ENCODE data around the gene RAPGEF2. TPM values are rescaled to one million over a fixed set of nuclear protein-coding genes. Genes with fewer than 3 reads are reported as not detected.

The RAPGEF2 gene
- total RNA-seq, 1 experiment from 2014 or later, result 37.1 TPM

GRCh38 chr4:159282329-159282728, 179.4 kb downstream of the RAPGEF2 start:
- no peak overlapping the region for H3K23ac ChIP-seq (ENCODE audit: insufficient read length, low read depth, low read length)
- no peak overlapping the region for H3K4ac ChIP-seq (ENCODE audit: low read depth, low read length)
- H2AK5ac ChIP-seq (ENCODE audit: insufficient read length, low read length), result no peak overlapping the region
- Mint-ChIP-seq H3K27me3 (ENCODE audit: low read depth) (no peaks in the 10 kb centered on the region), H3K9me3 (no peaks in the 10 kb centered on the region), H3K27ac (peak overlapping the region in 2 of 3 experiments; percentile 16 to 90; a peak in 2 of 7 replicates), H3K36me3 (ENCODE audit: insufficient read depth in 1 of 3, low read depth in 3 of 3) (peaks cover 0 to 3% (median 0%) of the 10 kb centered on the region in 3 experiments; a peak in 1 of 7 replicates), H3K4me1 (peaks cover 20 to 27% of the 10 kb centered on the region in 2 experiments), H3K4me3 (no peak overlapping the region)
- no peak overlapping the region for H3K56ac ChIP-seq (ENCODE audit: insufficient read length, low read depth, low read length)
- H3K79me1 ChIP-seq (ENCODE audit: insufficient read depth, low read depth, low read length, poor library complexity, severe bottlenecking), result no peaks in the 10 kb centered on the region
- no peak overlapping the region for H2AFZ ChIP-seq (ENCODE audit: low read length)
- no peak for DNase-seq
- no peak overlapping the region for H2BK20ac ChIP-seq (ENCODE audit: low read depth, low read length, poor library complexity, severe bottlenecking)
- H2BK5ac ChIP-seq (ENCODE audit: insufficient read length, low read length), result no peak overlapping the region
- H3K27me3 ChIP-seq (ENCODE audit: insufficient read depth, low read length), result no peaks in the 10 kb centered on the region
- peaks cover 3% of the 10 kb centered on the region; the same call in 1 of the 2 replicates for H3K4me1 ChIP-seq (ENCODE audit: insufficient read depth, low read length)
- H2BK12ac ChIP-seq (ENCODE audit: insufficient read length, low read depth, low read length), result no peak overlapping the region
- no peak for TF ChIP-seq CTCF (conservative IDR thresholded peaks at IDR 0.05)
- no peak overlapping the region for H4K91ac ChIP-seq (ENCODE audit: insufficient read length, low read depth, low read length)
- no peak overlapping the region for H2BK120ac ChIP-seq (ENCODE audit: low read depth, low read length, poor library complexity, severe bottlenecking)
- H3K9ac ChIP-seq (ENCODE audit: extremely low read depth, insufficient read length, low read length), result no peak overlapping the region
- no peak overlapping the region for H2BK15ac ChIP-seq (ENCODE audit: low read depth, low read length)
- H3K4me2 ChIP-seq (ENCODE audit: insufficient read depth, insufficient read length, low read length), result no peak overlapping the region
- no peaks in the 10 kb centered on the region for H4K20me1 ChIP-seq (ENCODE audit: control insufficient read depth, insufficient read depth, insufficient read length)
- no peak overlapping the region for H3K18ac ChIP-seq (ENCODE audit: insufficient read length, low read depth, low read length)
- H3K23me2 ChIP-seq (ENCODE audit: insufficient read length, low read depth, low read length, poor library complexity, severe bottlenecking), result no peaks in the 10 kb centered on the region
- H4K8ac ChIP-seq (replicated peaks; ENCODE audit: insufficient read length, low read depth, low read length), result no peak overlapping the region
- H3K14ac ChIP-seq (ENCODE audit: insufficient read depth, low read length), result no peak overlapping the region
- H3K9me3 ChIP-seq (ENCODE audit: control insufficient read depth, low read depth, low read length), result no peaks in the 10 kb centered on the region
- no CpG with 5 or more reads among the region's 5 CpGs for WGBS (ENCODE audit: extremely low coverage, insufficient read length, low lambda C conversion rate)
- no peaks in the 10 kb centered on the region for H3K79me2 ChIP-seq (ENCODE audit: insufficient read depth, low read length)
- no peak overlapping the region for H3K27ac ChIP-seq (ENCODE audit: insufficient read length, low read depth, low read length)
- H3T11ph ChIP-seq (ENCODE audit: low read length), result no peak overlapping the region
- H4K5ac ChIP-seq (ENCODE audit: insufficient read length, low read depth, low read length), result no peak overlapping the region
